ENCODE measurements around the gene GNAS-AS1.

DNA sequence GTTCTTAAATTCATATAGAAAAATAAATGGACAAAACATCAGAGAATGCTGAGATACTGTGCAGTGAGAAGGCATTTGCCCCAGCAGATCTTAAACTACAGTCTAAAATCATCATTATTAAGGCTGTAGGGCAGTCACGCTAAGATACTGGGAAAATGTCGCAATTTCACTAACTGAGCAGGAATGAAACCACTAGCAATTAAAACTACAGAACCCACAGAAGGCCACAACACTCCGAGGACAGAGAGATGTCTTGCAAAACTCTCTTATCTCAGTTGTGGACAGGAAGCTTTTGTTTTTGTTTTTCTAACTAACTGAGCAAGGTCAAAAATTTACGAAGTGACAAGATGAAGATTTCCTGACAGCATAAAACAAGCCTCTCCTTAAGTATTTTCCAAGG is 18.2 kb downstream of the GNAS-AS1 start:
- TF ChIP-seq POLR2A (IDR thresholded peaks at IDR 0.05) (no peak), CTCF (IDR thresholded peaks at IDR 0.05) (no peak), EP300 (IDR thresholded peaks at IDR 0.05) (no peak)
